HEK293 (cell line): ENCODE results near the gene SLC18A3.

Experiments
- CTCF ChIA-PET: fragments of 350-600 bp; formaldehyde crosslinking; extraction: SDS; loops from one replicate; lab custom pipeline; 2021; ENCODE audit warnings: antibody characterized with exemption; lab: Yijun Ruan, JAX
- POLR2A ChIA-PET: fragments of 300-600 bp; formaldehyde crosslinking; extraction: SDS; loops from one replicate; lab custom pipeline; 2020; ENCODE audit warnings: antibody characterized with exemption, inconsistent platforms; lab: Yijun Ruan, JAX
- H3K27ac ChIP-seq: fragments of 200-500 bp; sonication (Bioruptor generic); 2 replicates; pipeline ENCODE4 v1.5.1; 2014; ENCODE audit warnings: low read depth, low read length, control low read depth, inconsistent platforms; ENCODE audit errors: extremely low read depth
- H3K36me3 ChIP-seq, 2 experiments: fragments of 200-500 bp in 1 of 2; sonication (Bioruptor generic) in 1 of 2; 1 replicate in 1 of 2; 2 replicates in 1 of 2; pipeline ENCODE4 v1.5.1; 2014 to 2017; ENCODE audit warnings: inconsistent platforms in 2 of 2, low read length in 2 of 2; ENCODE audit not compliant: control insufficient read depth in 2 of 2, insufficient read depth in 1 of 2
- H3K4me1 ChIP-seq: fragments of 200-500 bp; sonication (Bioruptor generic); 2 replicates; pipeline ENCODE4 v1.5.1; 2014; ENCODE audit warnings: mild to moderate bottlenecking, low read length, inconsistent platforms; ENCODE audit not compliant: control insufficient read depth, insufficient read depth
- H3K4me3 ChIP-seq: 2 replicates; pipeline ENCODE4 v1.5.1; 2011; ENCODE audit warnings: low read depth, mild to moderate bottlenecking, control low read depth, low read length, moderate library complexity
- H3K9me3 ChIP-seq: fragments of 200-500 bp; sonication (Bioruptor generic); 2 replicates; pipeline ENCODE4 v1.5.1; 2014; ENCODE audit warnings: low read depth, low read length, inconsistent platforms; ENCODE audit not compliant: control insufficient read depth, insufficient read depth
- EGR2 ChIP-seq: fragments of 450-650 bp; formaldehyde crosslinking; IDR thresholded peaks from 2 replicates; pipeline ENCODE4 v1.5.1; 2016; ENCODE audit warnings: low read depth, missing biosample characterization, missing genetic modification characterization
- HIC1 ChIP-seq: fragments of 450-650 bp; formaldehyde crosslinking; IDR thresholded peaks from 2 replicates; pipeline ENCODE4 v1.5.1; 2016; ENCODE audit warnings: missing biosample characterization, missing genetic modification characterization
- HOXD13 ChIP-seq: sonication (generic); formaldehyde crosslinking; IDR thresholded peaks from 2 replicates; pipeline ENCODE4 v1.8.0; 2022; ENCODE audit warnings: missing genetic modification reagents, borderline replicate concordance
- IKZF3 ChIP-seq: fragments of 450-650 bp; IDR thresholded peaks from 2 replicates; pipeline ENCODE4 v1.5.0; 2018; ENCODE audit warnings: missing biosample characterization, mild to moderate bottlenecking, missing genetic modification characterization, moderate library complexity
- KLF16 ChIP-seq: fragments of 450-650 bp; formaldehyde crosslinking; IDR thresholded peaks from 2 replicates; pipeline ENCODE4 v1.5.1; 2017; ENCODE audit warnings: missing biosample characterization, missing genetic modification characterization
- MZF1 ChIP-seq: fragments of 450-650 bp; formaldehyde crosslinking; IDR thresholded peaks from 2 replicates; pipeline ENCODE4 v1.5.1; 2017; ENCODE audit warnings: missing biosample characterization, missing genetic modification characterization, borderline replicate concordance
- ZBTB17 ChIP-seq: fragments of 450-650 bp; formaldehyde crosslinking; IDR thresholded peaks from 2 replicates; pipeline ENCODE4 v1.5.1; 2016; ENCODE audit warnings: missing biosample characterization, missing genetic modification characterization
- ZBTB26 ChIP-seq: fragments of 450-650 bp; formaldehyde crosslinking; optimal IDR thresholded peaks from 2 replicates; pipeline ENCODE3; 2016; ENCODE audit warnings: missing biosample characterization, mild to moderate bottlenecking, missing genetic modification characterization
- ZNF184 ChIP-seq: fragments of 450-650 bp; IDR thresholded peaks from 2 replicates; pipeline ENCODE4 v1.5.1; 2018; ENCODE audit warnings: missing biosample characterization, mild to moderate bottlenecking, missing genetic modification characterization
- ZNF2 ChIP-seq: fragments of 450-650 bp; formaldehyde crosslinking; IDR thresholded peaks from 2 replicates; pipeline ENCODE4 v1.5.1; 2016; ENCODE audit warnings: missing biosample characterization, missing genetic modification characterization
- ZNF221 ChIP-seq: fragments of 450-650 bp; formaldehyde crosslinking; IDR thresholded peaks from 2 replicates; pipeline ENCODE4 v1.5.1; 2017; ENCODE audit warnings: missing biosample characterization, missing genetic modification characterization, borderline replicate concordance
- ZNF223 ChIP-seq: fragments of 450-650 bp; formaldehyde crosslinking; IDR thresholded peaks from 2 replicates; pipeline ENCODE4 v1.5.1; 2016; ENCODE audit warnings: missing biosample characterization, missing genetic modification characterization
- ZNF302 ChIP-seq: fragments of 450-650 bp; formaldehyde crosslinking; IDR thresholded peaks from 2 replicates; pipeline ENCODE4 v1.5.1; 2016; ENCODE audit warnings: missing biosample characterization, missing genetic modification characterization, low read depth
- ZNF341 ChIP-seq: fragments of 450-650 bp; formaldehyde crosslinking; IDR thresholded peaks from 2 replicates; pipeline ENCODE4; 2016; ENCODE audit warnings: low read depth, missing biosample characterization, missing genetic modification characterization
- ZNF423 ChIP-seq: fragments of 450-650 bp; formaldehyde crosslinking; IDR thresholded peaks from 2 replicates; pipeline ENCODE4 v1.5.1; 2016; ENCODE audit warnings: missing biosample characterization, missing genetic modification characterization
- ZNF624 ChIP-seq: fragments of 450-650 bp; formaldehyde crosslinking; IDR thresholded peaks from 2 replicates; pipeline ENCODE4 v1.5.1; 2017; ENCODE audit warnings: missing biosample characterization, missing genetic modification characterization
- ZNF785 ChIP-seq: fragments of 450-650 bp; formaldehyde crosslinking; IDR thresholded peaks from 2 replicates; pipeline ENCODE4 v1.5.1; 2016; ENCODE audit warnings: missing biosample characterization, missing genetic modification characterization
- ZSCAN30 ChIP-seq: fragments of 450-650 bp; IDR thresholded peaks from 2 replicates; pipeline ENCODE4 v1.5.1; 2018; ENCODE audit warnings: missing biosample characterization, mild to moderate bottlenecking, missing genetic modification characterization, moderate library complexity
- ZXDB ChIP-seq: fragments of 450-650 bp; formaldehyde crosslinking; IDR thresholded peaks from 2 replicates; pipeline ENCODE4 v1.5.1; 2016; ENCODE audit warnings: missing biosample characterization, missing genetic modification characterization
- TF ChIP-seq, protein P1 (sequence below): sonication (generic); formaldehyde crosslinking; IDR thresholded peaks from 2 replicates; pipeline ENCODE4 v1.8.1; 2022; ENCODE audit warnings: mild to moderate bottlenecking, moderate library complexity, missing genetic modification reagents
- TF ChIP-seq, protein P2 (sequence below): fragments of 450-650 bp; formaldehyde crosslinking; IDR thresholded peaks from 2 replicates; pipeline ENCODE4 v1.5.1; 2016; ENCODE audit warnings: missing biosample characterization, missing genetic modification characterization
- TF ChIP-seq, protein P3 (sequence below): fragments of 450-650 bp; formaldehyde crosslinking; conservative IDR thresholded peaks from 2 replicates; pipeline ENCODE4 v1.5.1; 2016; ENCODE audit warnings: low read depth, missing biosample characterization, missing genetic modification characterization

Gene SLC18A3

DNA sequence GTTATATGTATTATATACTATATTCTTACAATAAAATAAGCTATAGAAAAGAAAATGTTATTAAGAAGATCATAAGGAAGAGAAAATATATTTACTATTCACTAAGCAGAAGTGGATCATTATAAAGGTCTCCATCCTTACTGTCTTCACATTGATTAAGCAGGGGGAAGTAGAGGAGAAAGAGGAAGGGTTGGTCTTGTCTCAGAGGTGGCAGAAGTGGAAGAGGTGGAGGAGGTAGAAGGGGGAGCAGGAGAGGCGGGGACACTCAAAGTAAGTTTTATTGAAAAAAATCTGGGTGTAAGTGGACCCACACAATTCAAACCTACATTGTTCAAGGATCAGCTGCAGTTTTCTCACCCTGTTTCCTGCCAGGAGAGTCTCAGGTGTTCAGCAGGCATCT, 42.3 kb upstream of the SLC18A3 start:
- Histone ChIP-seq H3K36me3 (no peaks in the 10 kb centered on the region), H3K4me1 (no peaks in the 10 kb centered on the region), H3K27ac (no peak overlapping the region), H3K4me3 (no peak overlapping the region), H3K9me3 (no peaks in the 10 kb centered on the region)
- ChIA-PET CTCF (no interaction called here), POLR2A (no interaction called here)
- TF ChIP-seq ZNF302 (tag by site-specific recombination), result no peak
- TF ChIP-seq, protein P1, sequence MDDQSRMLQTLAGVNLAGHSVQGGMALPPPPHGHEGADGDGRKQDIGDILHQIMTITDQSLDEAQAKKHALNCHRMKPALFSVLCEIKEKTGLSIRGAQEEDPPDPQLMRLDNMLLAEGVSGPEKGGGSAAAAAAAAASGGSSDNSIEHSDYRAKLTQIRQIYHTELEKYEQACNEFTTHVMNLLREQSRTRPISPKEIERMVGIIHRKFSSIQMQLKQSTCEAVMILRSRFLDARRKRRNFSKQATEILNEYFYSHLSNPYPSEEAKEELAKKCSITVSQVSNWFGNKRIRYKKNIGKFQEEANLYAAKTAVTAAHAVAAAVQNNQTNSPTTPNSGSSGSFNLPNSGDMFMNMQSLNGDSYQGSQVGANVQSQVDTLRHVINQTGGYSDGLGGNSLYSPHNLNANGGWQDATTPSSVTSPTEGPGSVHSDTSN (CRISPR knock-in tag), result no peak
- no peak for TF ChIP-seq IKZF3 (tag by site-specific recombination)
- TF ChIP-seq ZNF184 (tag by site-specific recombination), result no peak
- no peak for TF ChIP-seq ZBTB26
- no peak for TF ChIP-seq ZXDB (tag by site-specific recombination)
- TF ChIP-seq MZF1 (tag by site-specific recombination), result no peak
- no peak for TF ChIP-seq ZNF223 (tag by site-specific recombination)
- no peak for TF ChIP-seq HIC1
- no peak for TF ChIP-seq ZNF624

DNA sequence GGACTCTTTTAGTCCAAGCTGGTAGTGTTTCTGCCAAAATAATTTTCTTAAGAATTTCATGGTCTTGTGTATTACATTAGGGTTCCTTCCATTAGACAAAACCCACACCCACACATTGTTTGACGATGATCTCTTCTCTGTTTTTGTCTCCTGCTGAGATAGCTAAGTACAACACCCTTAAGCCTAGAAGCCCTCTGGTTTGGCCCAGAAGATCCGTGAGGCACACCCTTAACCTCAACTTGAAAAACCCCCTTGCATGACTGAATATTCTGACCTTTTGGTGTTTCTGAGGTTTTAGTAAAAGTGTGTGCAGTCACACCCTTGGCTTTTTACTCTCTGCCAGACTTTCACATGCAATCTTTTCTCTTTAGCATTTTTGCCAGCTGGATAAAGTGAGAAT, 41.9 kb upstream of the SLC18A3 start:
- ChIA-PET POLR2A (no interaction called here), CTCF (no interaction called here)
- H3K4me3 ChIP-seq, result no peak overlapping the region
- no peak overlapping the region for H3K27ac ChIP-seq
- H3K4me1 ChIP-seq, result no peaks in the 10 kb centered on the region
- H3K36me3 ChIP-seq, result no peaks in the 10 kb centered on the region
- H3K9me3 ChIP-seq, result no peaks in the 10 kb centered on the region
- TF ChIP-seq EGR2 (tag by site-specific recombination) (no peak), ZNF423 (no peak), ZNF221 (tag by site-specific recombination) (no peak), ZBTB17 (tag by site-specific recombination) (no peak), ZNF2 (tag by site-specific recombination) (no peak), KLF16 (no peak), ZNF341 (tag by site-specific recombination) (no peak), ZSCAN30 (tag by site-specific recombination) (no peak), HOXD13 (CRISPR knock-in tag) (no peak), ZNF785 (tag by site-specific recombination) (no peak)
- TF ChIP-seq, protein P2, sequence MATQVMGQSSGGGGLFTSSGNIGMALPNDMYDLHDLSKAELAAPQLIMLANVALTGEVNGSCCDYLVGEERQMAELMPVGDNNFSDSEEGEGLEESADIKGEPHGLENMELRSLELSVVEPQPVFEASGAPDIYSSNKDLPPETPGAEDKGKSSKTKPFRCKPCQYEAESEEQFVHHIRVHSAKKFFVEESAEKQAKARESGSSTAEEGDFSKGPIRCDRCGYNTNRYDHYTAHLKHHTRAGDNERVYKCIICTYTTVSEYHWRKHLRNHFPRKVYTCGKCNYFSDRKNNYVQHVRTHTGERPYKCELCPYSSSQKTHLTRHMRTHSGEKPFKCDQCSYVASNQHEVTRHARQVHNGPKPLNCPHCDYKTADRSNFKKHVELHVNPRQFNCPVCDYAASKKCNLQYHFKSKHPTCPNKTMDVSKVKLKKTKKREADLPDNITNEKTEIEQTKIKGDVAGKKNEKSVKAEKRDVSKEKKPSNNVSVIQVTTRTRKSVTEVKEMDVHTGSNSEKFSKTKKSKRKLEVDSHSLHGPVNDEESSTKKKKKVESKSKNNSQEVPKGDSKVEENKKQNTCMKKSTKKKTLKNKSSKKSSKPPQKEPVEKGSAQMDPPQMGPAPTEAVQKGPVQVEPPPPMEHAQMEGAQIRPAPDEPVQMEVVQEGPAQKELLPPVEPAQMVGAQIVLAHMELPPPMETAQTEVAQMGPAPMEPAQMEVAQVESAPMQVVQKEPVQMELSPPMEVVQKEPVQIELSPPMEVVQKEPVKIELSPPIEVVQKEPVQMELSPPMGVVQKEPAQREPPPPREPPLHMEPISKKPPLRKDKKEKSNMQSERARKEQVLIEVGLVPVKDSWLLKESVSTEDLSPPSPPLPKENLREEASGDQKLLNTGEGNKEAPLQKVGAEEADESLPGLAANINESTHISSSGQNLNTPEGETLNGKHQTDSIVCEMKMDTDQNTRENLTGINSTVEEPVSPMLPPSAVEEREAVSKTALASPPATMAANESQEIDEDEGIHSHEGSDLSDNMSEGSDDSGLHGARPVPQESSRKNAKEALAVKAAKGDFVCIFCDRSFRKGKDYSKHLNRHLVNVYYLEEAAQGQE (tag by site-specific recombination), result no peak
- TF ChIP-seq, protein P3, sequence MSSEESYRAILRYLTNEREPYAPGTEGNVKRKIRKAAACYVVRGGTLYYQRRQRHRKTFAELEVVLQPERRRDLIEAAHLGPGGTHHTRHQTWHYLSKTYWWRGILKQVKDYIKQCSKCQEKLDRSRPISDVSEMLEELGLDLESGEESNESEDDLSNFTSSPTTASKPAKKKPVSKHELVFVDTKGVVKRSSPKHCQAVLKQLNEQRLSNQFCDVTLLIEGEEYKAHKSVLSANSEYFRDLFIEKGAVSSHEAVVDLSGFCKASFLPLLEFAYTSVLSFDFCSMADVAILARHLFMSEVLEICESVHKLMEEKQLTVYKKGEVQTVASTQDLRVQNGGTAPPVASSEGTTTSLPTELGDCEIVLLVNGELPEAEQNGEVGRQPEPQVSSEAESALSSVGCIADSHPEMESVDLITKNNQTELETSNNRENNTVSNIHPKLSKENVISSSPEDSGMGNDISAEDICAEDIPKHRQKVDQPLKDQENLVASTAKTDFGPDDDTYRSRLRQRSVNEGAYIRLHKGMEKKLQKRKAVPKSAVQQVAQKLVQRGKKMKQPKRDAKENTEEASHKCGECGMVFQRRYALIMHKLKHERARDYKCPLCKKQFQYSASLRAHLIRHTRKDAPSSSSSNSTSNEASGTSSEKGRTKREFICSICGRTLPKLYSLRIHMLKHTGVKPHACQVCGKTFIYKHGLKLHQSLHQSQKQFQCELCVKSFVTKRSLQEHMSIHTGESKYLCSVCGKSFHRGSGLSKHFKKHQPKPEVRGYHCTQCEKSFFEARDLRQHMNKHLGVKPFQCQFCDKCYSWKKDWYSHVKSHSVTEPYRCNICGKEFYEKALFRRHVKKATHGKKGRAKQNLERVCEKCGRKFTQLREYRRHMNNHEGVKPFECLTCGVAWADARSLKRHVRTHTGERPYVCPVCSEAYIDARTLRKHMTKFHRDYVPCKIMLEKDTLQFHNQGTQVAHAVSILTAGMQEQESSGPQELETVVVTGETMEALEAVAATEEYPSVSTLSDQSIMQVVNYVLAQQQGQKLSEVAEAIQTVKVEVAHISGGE (tag by site-specific recombination), result no peak
